ENCODE results near the gene HUS1. TPM values are rescaled to one million over a fixed set of nuclear protein-coding genes. Genes with fewer than 3 reads are reported as not detected.
A peak's percentile ranks its signal among the peaks of the same experiment; 100 is the strongest.

Gene HUS1
- total and polyA plus RNA-seq, 2 experiments from 2014 or later: 16.1 to 27.7 TPM

GRCh38 chr7:47942132-47942531 lies 37.3 kb downstream of the HUS1 start:
- H3K36me3 ChIP-seq (replicated peaks; ENCODE audit: insufficient read depth, low read depth): no peaks in the 10 kb centered on the region
- 86% methylated on average over 5 of the region's 10 CpGs for WGBS (ENCODE audit: low lambda C conversion rate, missing lambda C conversion rate)
- H3K9me2 ChIP-seq (replicated peaks; ENCODE audit: insufficient read depth): no peaks in the 10 kb centered on the region
- no peak for TF ChIP-seq EZH2phosphoT487 (IDR thresholded peaks at IDR 0.05; ENCODE audit: low read depth, severe bottlenecking, unreplicated experiment)
- TF ChIP-seq EZH2 (IDR thresholded peaks at IDR 0.05; ENCODE audit: borderline replicate concordance): no peak
- no peak for TF ChIP-seq CTCF (IDR thresholded peaks at IDR 0.05; ENCODE audit: poor library complexity)
- H4K20me1 ChIP-seq (ENCODE audit: insufficient read depth, poor library complexity, severe bottlenecking): no peaks in the 10 kb centered on the region
- H3K4me3 ChIP-seq: no peak overlapping the region
- no peak overlapping the region for H3K4me2 ChIP-seq
- no peak overlapping the region for H2AFZ ChIP-seq
- no peaks in the 10 kb centered on the region for H3K9me3 ChIP-seq (ENCODE audit: low read depth)
- H3K27ac ChIP-seq: no peak overlapping the region
- no peaks in the 10 kb centered on the region for H3K27me3 ChIP-seq
- no peak for DNase-seq (ENCODE audit: low spot score)
- peaks cover 17% of the 10 kb centered on the region for H3K4me1 ChIP-seq (ENCODE audit: insufficient read depth)
- no peaks in the 10 kb centered on the region for H3K79me2 ChIP-seq

GRCh38 chr7:47941136-47941844 lies 38.1 kb downstream of the HUS1 start:
- no peaks in the 10 kb centered on the region for H3K36me3 ChIP-seq (replicated peaks; ENCODE audit: insufficient read depth, low read depth)
- H3K27me3 ChIP-seq: no peaks in the 10 kb centered on the region
- no peak overlapping the region for H3K4me2 ChIP-seq
- H3K9me3 ChIP-seq (ENCODE audit: low read depth): no peaks in the 10 kb centered on the region
- no peaks in the 10 kb centered on the region for H3K9me2 ChIP-seq (replicated peaks; ENCODE audit: insufficient read depth)
- 81% methylated on average over 9 of the region's 9 CpGs for WGBS (ENCODE audit: low lambda C conversion rate, missing lambda C conversion rate)
- H4K20me1 ChIP-seq (ENCODE audit: insufficient read depth, poor library complexity, severe bottlenecking): no peaks in the 10 kb centered on the region
- H2AFZ ChIP-seq: no peak overlapping the region
- TF ChIP-seq EZH2phosphoT487 (IDR thresholded peaks at IDR 0.05; ENCODE audit: low read depth, severe bottlenecking, unreplicated experiment) (no peak), EZH2 (IDR thresholded peaks at IDR 0.05; ENCODE audit: borderline replicate concordance) (no peak), CTCF (IDR thresholded peaks at IDR 0.05; ENCODE audit: poor library complexity) (no peak)
- peak overlapping the region; percentile 72 for H3K27ac ChIP-seq
- peaks cover 17% of the 10 kb centered on the region for H3K4me1 ChIP-seq (ENCODE audit: insufficient read depth)
- DNase-seq (ENCODE audit: low spot score): no peak
- H3K79me2 ChIP-seq: no peaks in the 10 kb centered on the region
- no peak overlapping the region for H3K4me3 ChIP-seq

- DNase-seq (ENCODE audit: low spot score): peak; percentile 47
- Histone ChIP-seq H3K79me2 (no peaks in the 10 kb centered on the region), H3K27ac (peak overlapping the region; percentile 72), H3K4me3 (no peak overlapping the region), H4K20me1 (ENCODE audit: insufficient read depth, poor library complexity, severe bottlenecking) (no peaks in the 10 kb centered on the region), H3K9me3 (ENCODE audit: low read depth) (no peaks in the 10 kb centered on the region), H3K36me3 (replicated peaks; ENCODE audit: insufficient read depth, low read depth) (no peaks in the 10 kb centered on the region), H3K27me3 (no peaks in the 10 kb centered on the region), H3K9me2 (replicated peaks; ENCODE audit: insufficient read depth) (no peaks in the 10 kb centered on the region), H3K4me2 (peak overlapping the region; percentile 29), H3K4me1 (ENCODE audit: insufficient read depth) (peaks cover 17% of the 10 kb centered on the region), H2AFZ (peak overlapping the region; percentile 12)
- WGBS (ENCODE audit: low lambda C conversion rate, missing lambda C conversion rate): 53% methylated on average over 14 of the region's 14 CpGs
- no peak for TF ChIP-seq CTCF (IDR thresholded peaks at IDR 0.05; ENCODE audit: poor library complexity)
- no peak for TF ChIP-seq EZH2phosphoT487 (IDR thresholded peaks at IDR 0.05; ENCODE audit: low read depth, severe bottlenecking, unreplicated experiment)
- TF ChIP-seq EZH2 (IDR thresholded peaks at IDR 0.05; ENCODE audit: borderline replicate concordance): no peak
These were observed 39.1 kb downstream of the HUS1 start for GRCh38 chr7:47940088-47941013.

Data from hepatocyte (in vitro differentiated cells).